ENCODE measurements around the gene RNF148.

RNF148 gene

GRCh38 chr7:122699017-122699416, 3.7 kb downstream of the RNF148 start, which contains the start of gene RNF133:
Gene RNF133, minus strand, starts transcription at chr7:122699117. Its CDS starts 199 bp downstream, at chr7:122698918.
- TF ChIP-seq TAF1 (IDR thresholded peaks at IDR 0.05; ENCODE audit: low read depth) (no peak), EGR1 (IDR thresholded peaks at IDR 0.05) (no peak)

GRCh38 chr7:122695816-122696215, 6.9 kb downstream of the RNF148 start:
- TF ChIP-seq YY1 (IDR thresholded peaks at IDR 0.05; ENCODE audit: low read depth) (no peak), NFIC (IDR thresholded peaks at IDR 0.05) (no peak), REST (IDR thresholded peaks at IDR 0.05; ENCODE audit: low read depth) (no peak), USF1 (IDR thresholded peaks at IDR 0.05) (no peak), EP300 (IDR thresholded peaks at IDR 0.05; ENCODE audit: borderline replicate concordance) (no peak), RAD21 (IDR thresholded peaks at IDR 0.05; ENCODE audit: low read depth) (no peak), ZBTB7A (IDR thresholded peaks at IDR 0.05; ENCODE audit: low read depth) (no peak), CREB1 (IDR thresholded peaks at IDR 0.05; ENCODE audit: low read depth) (no peak), TEAD4 (IDR thresholded peaks at IDR 0.05) (no peak)
- TF ChIP-seq, protein P1, sequence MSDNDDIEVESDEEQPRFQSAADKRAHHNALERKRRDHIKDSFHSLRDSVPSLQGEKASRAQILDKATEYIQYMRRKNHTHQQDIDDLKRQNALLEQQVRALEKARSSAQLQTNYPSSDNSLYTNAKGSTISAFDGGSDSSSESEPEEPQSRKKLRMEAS (IDR thresholded peaks at IDR 0.05): no peak

DNA sequence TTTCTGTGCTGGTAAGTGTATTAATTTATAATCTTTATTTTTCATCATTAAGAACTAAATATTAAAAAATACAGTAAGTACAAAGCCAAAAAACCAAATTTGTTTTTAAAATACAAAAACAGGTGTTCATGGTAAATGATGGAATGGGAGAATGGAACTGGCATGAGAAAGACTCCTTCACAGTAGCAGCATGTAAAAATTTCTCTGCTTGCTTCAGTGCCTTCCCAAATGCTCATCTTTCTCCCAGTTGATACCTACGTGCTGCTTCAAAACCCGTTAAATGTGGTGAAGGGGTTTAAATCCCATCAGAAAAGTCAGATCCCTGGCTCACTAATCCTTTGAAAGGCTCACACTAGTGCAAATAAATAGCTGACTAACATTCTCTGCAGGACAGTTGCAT, 8.0 kb downstream of the RNF148 start:
- no peak for TF ChIP-seq CEBPB (IDR thresholded peaks at IDR 0.05)
- no peak for TF ChIP-seq EP300 (IDR thresholded peaks at IDR 0.05; ENCODE audit: borderline replicate concordance)
- TF ChIP-seq RAD21 (IDR thresholded peaks at IDR 0.05; ENCODE audit: low read depth): no peak
- no peak for TF ChIP-seq EGR1 (IDR thresholded peaks at IDR 0.05)
- no peak for TF ChIP-seq CREB1 (IDR thresholded peaks at IDR 0.05; ENCODE audit: low read depth)
- TF ChIP-seq, protein P1 (IDR thresholded peaks at IDR 0.05): no peak
- no peak for TF ChIP-seq USF1 (IDR thresholded peaks at IDR 0.05)
- TF ChIP-seq TAF1 (IDR thresholded peaks at IDR 0.05; ENCODE audit: low read depth): no peak

GRCh38 chr7:122692769-122693309, 9.9 kb downstream of the RNF148 start:
- TF ChIP-seq TCF12 (IDR thresholded peaks at IDR 0.05; ENCODE audit: low read depth): no peak
- no peak for TF ChIP-seq CREB1 (IDR thresholded peaks at IDR 0.05; ENCODE audit: low read depth)
- TF ChIP-seq CEBPB (IDR thresholded peaks at IDR 0.05): no peak
- TF ChIP-seq USF1 (IDR thresholded peaks at IDR 0.05): no peak
- no peak for TF ChIP-seq NFIC (IDR thresholded peaks at IDR 0.05)
- TF ChIP-seq TAF1 (IDR thresholded peaks at IDR 0.05; ENCODE audit: low read depth): no peak
- no peak for TF ChIP-seq EP300 (IDR thresholded peaks at IDR 0.05; ENCODE audit: borderline replicate concordance)
- no peak for TF ChIP-seq YY1 (IDR thresholded peaks at IDR 0.05; ENCODE audit: low read depth)
- no peak for TF ChIP-seq TEAD4 (IDR thresholded peaks at IDR 0.05)
- TF ChIP-seq, protein P1 (IDR thresholded peaks at IDR 0.05): no peak
- no peak for TF ChIP-seq ZBTB7A (IDR thresholded peaks at IDR 0.05; ENCODE audit: low read depth)
- TF ChIP-seq RAD21 (IDR thresholded peaks at IDR 0.05; ENCODE audit: low read depth): no peak
- no peak for TF ChIP-seq EGR1 (IDR thresholded peaks at IDR 0.05)
- TF ChIP-seq FOXM1 (IDR thresholded peaks at IDR 0.05; ENCODE audit: borderline replicate concordance, low read depth): no peak
- no peak for TF ChIP-seq REST (IDR thresholded peaks at IDR 0.05; ENCODE audit: low read depth)

DNA sequence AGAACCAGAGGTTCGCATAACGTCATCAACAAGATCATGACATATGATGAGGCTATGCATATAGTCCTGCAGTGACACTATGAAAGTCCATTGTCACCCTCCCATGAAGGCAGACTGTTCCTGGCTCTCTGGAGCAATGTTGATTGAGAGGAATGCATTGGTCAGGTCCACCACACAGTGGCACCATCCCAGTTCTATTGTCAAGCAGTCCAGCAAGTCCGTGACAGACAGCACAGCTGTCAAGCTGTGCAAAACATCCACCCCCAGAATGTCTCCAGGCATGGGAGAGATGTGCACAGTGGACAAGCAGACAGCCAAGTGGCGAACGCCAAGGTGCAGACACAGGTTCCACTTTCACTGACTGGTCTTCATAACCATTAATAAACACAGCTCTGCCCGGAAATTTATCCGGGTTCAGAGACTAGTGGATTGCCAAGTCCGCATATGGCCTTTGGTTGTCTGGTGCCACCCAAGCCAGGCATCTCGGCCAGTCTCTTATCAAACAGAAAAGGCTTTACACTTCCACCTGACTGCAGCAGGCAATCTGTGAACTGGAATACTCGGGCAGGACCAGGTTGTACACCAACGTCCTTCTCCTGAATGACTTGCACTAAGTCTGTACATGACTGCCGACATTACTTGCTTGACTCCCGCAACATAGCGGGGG, 11.0 kb downstream of the RNF148 start:
- TF ChIP-seq CEBPB (IDR thresholded peaks at IDR 0.05) (no peak), FOXM1 (IDR thresholded peaks at IDR 0.05; ENCODE audit: borderline replicate concordance, low read depth) (no peak)
